Ovary (tissue), 3 donors: ENCODE measurements around the gene RPL22.

ENCODE experiments used
- POLR2A ChIP-seq: fragments of 450-650 bp; IDR thresholded peaks from one replicate; pipeline ENCODE4 v1.6.1; 2017; ENCODE audit warnings: antibody characterized with exemption, mild to moderate bottlenecking, moderate library complexity
- TF ChIP-seq, protein P1 (sequence below), 3 donors: fragments of 450-650 bp in 2 of 3; fragments of 200-600 bp in 1 of 3; IDR thresholded peaks; one replicate each; pipeline versions ENCODE4 v1.5.1 to v1.8.0; 2016 to 2022; ENCODE audit warnings: antibody characterized with exemption in 3 of 3, mild to moderate bottlenecking in 1 of 3
- donor health status: DM: no; HTN: no; CAD: no.

DNA sequence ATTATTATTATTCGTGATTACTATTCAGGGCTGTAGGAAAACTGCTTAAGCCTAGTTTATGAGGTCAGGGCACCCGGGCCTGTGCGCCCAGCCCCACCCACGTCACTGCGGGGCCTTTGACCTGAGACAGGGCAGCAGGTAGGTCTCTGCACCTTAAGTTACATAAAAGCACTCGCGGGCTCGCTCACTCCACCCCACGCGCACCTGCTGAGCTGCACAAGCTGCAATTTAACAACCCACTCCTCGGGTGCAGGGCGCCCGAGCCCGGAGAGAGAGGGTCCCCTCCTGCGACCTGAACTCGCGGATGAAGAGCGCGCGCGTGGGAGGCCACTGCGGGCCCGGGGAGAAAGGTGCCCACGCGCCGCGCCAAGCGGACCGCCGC is 35.9 kb upstream of the RPL22 start:
- TF ChIP-seq, protein P1, sequence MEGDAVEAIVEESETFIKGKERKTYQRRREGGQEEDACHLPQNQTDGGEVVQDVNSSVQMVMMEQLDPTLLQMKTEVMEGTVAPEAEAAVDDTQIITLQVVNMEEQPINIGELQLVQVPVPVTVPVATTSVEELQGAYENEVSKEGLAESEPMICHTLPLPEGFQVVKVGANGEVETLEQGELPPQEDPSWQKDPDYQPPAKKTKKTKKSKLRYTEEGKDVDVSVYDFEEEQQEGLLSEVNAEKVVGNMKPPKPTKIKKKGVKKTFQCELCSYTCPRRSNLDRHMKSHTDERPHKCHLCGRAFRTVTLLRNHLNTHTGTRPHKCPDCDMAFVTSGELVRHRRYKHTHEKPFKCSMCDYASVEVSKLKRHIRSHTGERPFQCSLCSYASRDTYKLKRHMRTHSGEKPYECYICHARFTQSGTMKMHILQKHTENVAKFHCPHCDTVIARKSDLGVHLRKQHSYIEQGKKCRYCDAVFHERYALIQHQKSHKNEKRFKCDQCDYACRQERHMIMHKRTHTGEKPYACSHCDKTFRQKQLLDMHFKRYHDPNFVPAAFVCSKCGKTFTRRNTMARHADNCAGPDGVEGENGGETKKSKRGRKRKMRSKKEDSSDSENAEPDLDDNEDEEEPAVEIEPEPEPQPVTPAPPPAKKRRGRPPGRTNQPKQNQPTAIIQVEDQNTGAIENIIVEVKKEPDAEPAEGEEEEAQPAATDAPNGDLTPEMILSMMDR (IDR thresholded peaks at IDR 0.05) = no peak
- no peak for TF ChIP-seq POLR2A
